NCI-H526 (cell line): ENCODE results near the gene ALK.

Source experiments
- DNase-seq, 2 experiments: peaks; one replicate each; lab custom pipeline; 2025; lab: John Stamatoyannopoulos, UW

The ALK gene

GRCh38 chr2:29155578-29155977, 765.8 kb downstream of the ALK start:
- no peak for DNase-seq

- DNase-seq, result no peak
Observed at GRCh38 chr2:29154610-29155009, 766.8 kb downstream of the ALK start.

- DNase-seq, result no peak
Observed at GRCh38 chr2:29147963-29148362, 773.4 kb downstream of the ALK start.

GRCh38 chr2:29146197-29146596, 775.2 kb downstream of the ALK start:
- no peak for DNase-seq

- DNase-seq, result no peak
Observed at GRCh38 chr2:29143657-29144056, 777.7 kb downstream of the ALK start.
